HG03558 (cell line): ENCODE data around the gene ITCH.
"Not testable (repeated sequence)": the region's sequence is repeated elsewhere in the genome, so short reads cannot be mapped to it uniquely, and the experiment has no call there.

Source experiments
- ATAC-seq: cut with Tn5 transposase; IDR thresholded peaks from one replicate; pipeline ENCODE4 v1.9.1; 2021; ENCODE audit warnings: moderate number of reproducible peaks; ENCODE audit not compliant: unreplicated experiment; ENCODE audit errors: extremely low read depth

Gene ITCH

DNA sequence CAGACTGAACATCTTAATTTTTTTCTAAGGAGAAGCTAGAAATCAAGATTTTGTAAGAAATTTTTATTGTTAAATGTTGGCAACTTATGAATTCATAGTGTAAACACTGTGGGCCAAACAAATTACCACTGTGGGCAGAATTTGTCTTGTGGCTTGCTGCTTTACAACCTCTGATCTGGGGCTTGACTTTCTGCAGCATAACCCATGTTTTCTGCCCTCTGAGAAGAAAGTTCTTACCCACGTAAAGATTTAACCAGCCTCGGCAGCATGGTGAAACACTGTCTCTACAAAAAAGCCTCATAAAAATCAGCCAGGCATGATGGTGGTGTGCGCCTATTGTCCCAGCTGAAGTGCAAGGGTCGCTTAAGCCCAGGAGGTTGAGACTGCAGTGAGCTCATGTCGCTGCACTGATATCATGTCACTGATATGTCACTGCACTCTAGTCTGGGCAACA, 12.9 kb downstream of the ITCH start:
- ATAC-seq, result no peak

- no peak for ATAC-seq
Measured at GRCh38 chr20:34377072-34377847, 14.2 kb downstream of the ITCH start.

GRCh38 chr20:34382174-34382573, 19.1 kb downstream of the ITCH start:
- ATAC-seq, result no peak

GRCh38 chr20:34382877-34383455, 19.9 kb downstream of the ITCH start:
- ATAC-seq, result not testable (repeated sequence)

GRCh38 chr20:34385464-34385863, 22.4 kb downstream of the ITCH start:
- ATAC-seq, result no peak

- no peak for ATAC-seq
Measured at GRCh38 chr20:34388000-34388399, 24.9 kb downstream of the ITCH start.

DNA sequence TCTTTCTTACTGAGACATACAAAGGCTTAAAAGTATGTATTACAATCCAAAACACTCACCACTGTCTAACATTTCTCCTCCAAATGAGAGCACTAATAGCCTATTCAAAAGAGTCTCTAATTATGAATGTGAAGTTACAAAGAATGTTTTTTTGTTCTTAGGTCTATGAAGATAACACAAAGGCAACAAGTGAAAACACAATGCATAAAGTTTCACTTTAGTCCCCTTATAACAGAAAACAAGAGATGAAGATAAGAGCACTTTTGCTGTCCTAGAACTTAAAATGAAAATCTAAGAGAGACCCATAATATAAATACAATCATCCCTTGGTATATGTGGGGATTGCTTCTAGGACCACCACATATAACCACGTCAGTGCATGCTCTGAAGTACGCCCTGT, 25.6 kb downstream of the ITCH start:
- no peak for ATAC-seq

GRCh38 chr20:34389206-34389953, 26.3 kb downstream of the ITCH start:
- ATAC-seq, result no peak

DNA sequence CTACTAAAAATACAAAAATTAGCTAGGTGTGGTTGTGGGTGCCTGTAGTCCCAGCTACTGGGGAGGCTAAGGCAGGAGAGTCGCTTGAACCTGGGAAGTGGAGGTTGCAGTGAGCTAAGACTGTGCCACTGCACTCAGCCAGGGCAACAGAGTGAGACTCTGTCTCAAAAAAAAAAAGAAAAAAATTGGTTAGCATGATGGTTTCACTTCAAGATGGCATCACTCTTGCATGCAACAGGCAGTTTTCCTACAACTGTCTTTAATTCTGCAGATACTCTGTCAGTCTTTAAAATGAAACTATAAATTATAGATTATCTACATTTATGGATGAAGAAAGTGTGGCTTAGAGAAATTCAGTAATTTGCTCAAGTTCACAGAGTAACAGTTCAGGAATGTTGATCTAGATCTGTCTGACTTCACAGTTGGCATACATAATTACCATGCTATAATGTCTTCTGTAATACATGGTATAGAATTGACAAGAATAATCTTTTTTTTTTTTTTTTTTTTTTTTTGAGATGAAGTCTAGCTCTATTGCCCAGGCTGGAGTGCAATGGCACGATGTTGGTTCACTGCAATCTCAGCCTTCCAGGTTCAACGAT, 27.0 kb downstream of the ITCH start:
- ATAC-seq, result no peak

- no peak for ATAC-seq
Measured at GRCh38 chr20:34396408-34396807, 33.3 kb downstream of the ITCH start.

- no peak for ATAC-seq
Measured at GRCh38 chr20:34397096-34397495, 34.0 kb downstream of the ITCH start.

- not testable (repeated sequence) for ATAC-seq
Measured at GRCh38 chr20:34400776-34401175, 37.7 kb downstream of the ITCH start.

DNA sequence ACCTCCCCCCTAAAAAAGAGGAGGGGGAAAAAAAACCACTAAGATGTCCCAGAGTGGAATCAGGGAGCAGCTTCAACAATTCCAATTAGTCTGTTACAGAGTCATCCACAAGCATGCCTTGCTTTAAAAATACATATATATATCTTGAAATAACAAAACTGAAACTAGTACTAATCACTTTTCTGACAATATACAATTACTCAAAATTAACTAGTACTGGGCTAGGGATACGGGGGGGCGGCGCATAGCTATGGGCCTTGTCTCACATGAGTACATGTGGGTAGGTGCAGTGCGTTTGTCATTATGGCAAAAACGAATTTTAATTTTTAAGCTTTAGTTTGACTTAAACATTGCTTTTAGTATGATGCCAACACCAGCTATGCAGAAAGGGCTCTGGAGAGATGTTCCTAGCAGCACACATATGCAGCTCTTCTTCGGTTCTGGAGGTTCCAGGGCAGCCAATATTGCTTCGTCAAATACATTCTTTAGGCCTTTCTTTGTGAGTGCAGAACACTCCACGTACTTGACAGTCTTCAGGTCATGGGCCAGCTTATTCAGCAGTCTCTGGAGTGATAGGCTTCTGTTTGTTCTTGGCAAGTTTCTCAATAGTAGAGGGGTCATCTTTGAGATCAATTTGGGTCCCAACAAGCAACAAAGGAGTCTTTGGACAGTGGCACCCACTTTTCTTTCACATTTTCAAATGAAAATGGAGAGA, 38.8 kb downstream of the ITCH start:
- no peak for ATAC-seq

GRCh38 chr20:34402461-34402860, 39.4 kb downstream of the ITCH start:
- ATAC-seq, result no peak

DNA sequence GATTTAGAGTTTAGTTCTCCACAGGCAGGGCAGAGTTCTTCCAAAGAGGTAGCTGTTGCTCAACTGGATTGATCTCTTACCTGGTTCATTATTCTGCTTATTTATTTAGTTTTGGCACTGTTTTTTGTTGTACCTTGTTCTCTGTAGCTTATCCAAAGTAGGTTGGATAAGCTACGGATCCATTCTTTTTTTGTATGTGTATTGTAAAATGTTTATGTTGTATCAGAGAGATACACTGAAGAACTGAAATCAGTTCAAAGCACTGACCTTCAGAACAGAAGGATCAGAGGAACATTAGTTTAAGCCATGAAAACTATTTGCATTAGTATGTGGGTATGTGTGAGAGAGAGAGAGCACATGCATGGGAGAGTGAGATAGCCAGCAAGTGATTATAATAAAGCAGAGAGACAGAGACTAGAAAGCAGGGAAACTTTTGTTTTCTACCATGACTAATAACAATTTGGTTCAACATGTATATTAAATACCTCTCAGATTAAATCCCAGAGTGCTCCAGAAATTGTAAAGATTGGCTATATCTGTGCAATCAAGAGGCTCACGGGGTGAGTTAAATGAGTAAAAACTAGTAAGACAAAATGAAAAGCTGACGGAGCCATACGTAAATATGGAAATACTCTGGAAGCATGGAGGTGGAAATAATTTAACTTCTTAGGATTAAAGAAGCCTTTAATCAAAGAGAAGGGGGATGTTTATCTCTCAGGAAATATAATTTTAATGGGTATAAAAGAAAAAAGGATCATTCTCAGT, 40.2 kb downstream of the ITCH start:
- ATAC-seq, result no peak

- ATAC-seq, result no peak
Measured at GRCh38 chr20:34403908-34404307, 40.8 kb downstream of the ITCH start.

- no peak for ATAC-seq
Measured at GRCh38 chr20:34404803-34405202, 41.7 kb downstream of the ITCH start.

DNA sequence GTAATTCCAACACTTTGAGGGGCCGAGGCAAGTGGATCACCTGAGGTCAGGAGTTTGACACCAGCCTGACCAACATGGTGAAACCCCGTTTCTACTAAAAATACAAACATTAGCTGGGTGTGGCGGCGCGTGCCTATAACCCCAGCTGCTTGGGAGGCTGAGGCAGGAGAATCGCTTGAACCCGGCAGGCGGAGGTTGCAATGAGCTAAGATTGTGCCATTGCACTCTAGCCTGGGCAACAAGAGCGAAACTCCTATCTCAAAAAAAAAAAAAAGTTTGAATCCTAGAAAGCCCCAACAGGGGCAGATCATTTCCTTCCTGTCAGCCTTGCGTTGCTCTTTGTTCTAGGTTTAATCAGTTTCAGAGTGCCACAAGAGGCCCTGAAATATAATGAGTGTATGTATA, 42.2 kb downstream of the ITCH start:
- ATAC-seq, result not testable (repeated sequence)

DNA sequence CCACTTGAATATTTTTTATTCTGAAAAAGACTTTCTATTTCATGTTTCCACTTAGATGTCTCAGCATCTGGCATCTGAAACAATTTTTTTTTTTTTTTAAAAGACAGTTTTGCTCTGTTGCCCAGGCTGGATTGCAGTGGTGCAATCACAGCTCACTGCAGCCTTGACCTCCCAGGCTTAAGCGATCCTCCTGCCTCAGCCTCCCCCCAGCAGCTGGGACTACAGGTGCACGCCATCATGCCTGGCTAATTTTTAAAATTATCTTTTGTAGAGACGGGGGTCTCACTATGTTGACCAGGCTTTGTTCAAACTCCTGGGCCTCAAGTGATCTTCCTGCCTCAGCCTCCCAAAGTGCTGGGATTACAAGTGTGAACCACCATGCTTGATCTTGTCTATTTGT, 42.9 kb downstream of the ITCH start:
- ATAC-seq, result not testable (repeated sequence)
